Progenitor cell of endocrine pancreas (in vitro differentiated cells): Measurements from ENCODE around the gene CMTM5. TPM values are rescaled to one million over a fixed set of nuclear protein-coding genes. Genes with fewer than 3 reads are reported as not detected.
A peak's percentile ranks its signal among the peaks of the same experiment; 100 is the strongest.

Source experiments
- DNase-seq: peaks from one replicate; pipeline ENCODE4 v3.0.0; 2021; ENCODE audit warnings: low spot score; ENCODE audit not compliant: unreplicated experiment
- H3K27ac Mint-ChIP-seq: 2 replicates; pipeline ENCODE4 v1.8.0; 2021; ENCODE audit warnings: mild to moderate bottlenecking, moderate library complexity, mixed read lengths
- H3K27me3 Mint-ChIP-seq: 2 replicates; pipeline ENCODE4 v1.8.0; 2021; ENCODE audit warnings: mixed read lengths
- H3K36me3 Mint-ChIP-seq: 2 replicates; pipeline ENCODE4 v1.8.0; 2022; ENCODE audit warnings: mixed read lengths; ENCODE audit not compliant: insufficient read depth
- H3K4me1 Mint-ChIP-seq: 2 replicates; pipeline ENCODE4 v1.8.0; 2021; ENCODE audit warnings: low read depth, mixed read lengths
- H3K4me3 Mint-ChIP-seq: 2 replicates; pipeline ENCODE4 v1.8.0; 2021; ENCODE audit warnings: low read depth, mild to moderate bottlenecking, moderate library complexity, mixed read lengths
- H3K9me3 Mint-ChIP-seq: 2 replicates; pipeline ENCODE4 v1.8.0; 2021; ENCODE audit warnings: low read depth, mixed read lengths
- total RNA-seq: library from RNA; stranded (reverse); gene quantifications from 2 replicates; pipeline ENCODE4 v1.2.1, GENCODE V29; 2021
- TF ChIP-seq, protein P1 (sequence below): fragments of 200-600 bp; sonication (generic); IDR thresholded peaks from one replicate; pipeline ENCODE4 v1.5.0; 2021; ENCODE audit warnings: antibody characterized with exemption, mild to moderate bottlenecking; ENCODE audit not compliant: unreplicated experiment

The CMTM5 gene
- total RNA-seq, 1 donor from 2014 or later: not detected

GRCh38 chr14:23359167-23359626 is 17.6 kb upstream of the CMTM5 start:
- no peak for DNase-seq
- Mint-ChIP-seq H3K4me3 (no peak overlapping the region), H3K27me3 (peaks cover 10% of the 10 kb centered on the region), H3K36me3 (peaks cover 6% of the 10 kb centered on the region), H3K9me3 (no peaks in the 10 kb centered on the region), H3K4me1 (peaks cover 13% of the 10 kb centered on the region), H3K27ac (no peak overlapping the region)
- TF ChIP-seq, protein P1, sequence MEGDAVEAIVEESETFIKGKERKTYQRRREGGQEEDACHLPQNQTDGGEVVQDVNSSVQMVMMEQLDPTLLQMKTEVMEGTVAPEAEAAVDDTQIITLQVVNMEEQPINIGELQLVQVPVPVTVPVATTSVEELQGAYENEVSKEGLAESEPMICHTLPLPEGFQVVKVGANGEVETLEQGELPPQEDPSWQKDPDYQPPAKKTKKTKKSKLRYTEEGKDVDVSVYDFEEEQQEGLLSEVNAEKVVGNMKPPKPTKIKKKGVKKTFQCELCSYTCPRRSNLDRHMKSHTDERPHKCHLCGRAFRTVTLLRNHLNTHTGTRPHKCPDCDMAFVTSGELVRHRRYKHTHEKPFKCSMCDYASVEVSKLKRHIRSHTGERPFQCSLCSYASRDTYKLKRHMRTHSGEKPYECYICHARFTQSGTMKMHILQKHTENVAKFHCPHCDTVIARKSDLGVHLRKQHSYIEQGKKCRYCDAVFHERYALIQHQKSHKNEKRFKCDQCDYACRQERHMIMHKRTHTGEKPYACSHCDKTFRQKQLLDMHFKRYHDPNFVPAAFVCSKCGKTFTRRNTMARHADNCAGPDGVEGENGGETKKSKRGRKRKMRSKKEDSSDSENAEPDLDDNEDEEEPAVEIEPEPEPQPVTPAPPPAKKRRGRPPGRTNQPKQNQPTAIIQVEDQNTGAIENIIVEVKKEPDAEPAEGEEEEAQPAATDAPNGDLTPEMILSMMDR: no peak

GRCh38 chr14:23359722-23360447 is 17.0 kb upstream of the CMTM5 start:
- H3K4me3 Mint-ChIP-seq: no peak overlapping the region

GRCh38 chr14:23360496-23360895 is 16.4 kb upstream of the CMTM5 start:
- Mint-ChIP-seq H3K4me3 (no peak overlapping the region), H3K4me1 (peaks cover 18% of the 10 kb centered on the region), H3K27me3 (no peaks in the 10 kb centered on the region), H3K9me3 (no peaks in the 10 kb centered on the region), H3K27ac (no peak overlapping the region), H3K36me3 (peaks cover 6% of the 10 kb centered on the region)
- TF ChIP-seq, protein P1: peak; percentile 9
- DNase-seq: no peak

More at GRCh38 chr14:23359722-23360447, 17.0 kb upstream of the CMTM5 start:
- Mint-ChIP-seq H3K27ac (peak overlapping the region; percentile 64), H3K9me3 (no peaks in the 10 kb centered on the region), H3K27me3 (peaks cover 3% of the 10 kb centered on the region), H3K4me1 (peaks cover 17% of the 10 kb centered on the region), H3K36me3 (peaks cover 6% of the 10 kb centered on the region)
- DNase-seq: no peak
- TF ChIP-seq, protein P1: no peak

GRCh38 chr14:23361320-23361719 is 15.5 kb upstream of the CMTM5 start:
- peaks cover 4% of the 10 kb centered on the region for H3K36me3 Mint-ChIP-seq
- H3K4me3 Mint-ChIP-seq: no peak overlapping the region
- no peaks in the 10 kb centered on the region for H3K27me3 Mint-ChIP-seq
- peaks cover 18% of the 10 kb centered on the region for H3K4me1 Mint-ChIP-seq
- DNase-seq: no peak
- TF ChIP-seq, protein P1: no peak
- peak overlapping the region; percentile 36 for H3K27ac Mint-ChIP-seq
- no peaks in the 10 kb centered on the region for H3K9me3 Mint-ChIP-seq

DNA sequence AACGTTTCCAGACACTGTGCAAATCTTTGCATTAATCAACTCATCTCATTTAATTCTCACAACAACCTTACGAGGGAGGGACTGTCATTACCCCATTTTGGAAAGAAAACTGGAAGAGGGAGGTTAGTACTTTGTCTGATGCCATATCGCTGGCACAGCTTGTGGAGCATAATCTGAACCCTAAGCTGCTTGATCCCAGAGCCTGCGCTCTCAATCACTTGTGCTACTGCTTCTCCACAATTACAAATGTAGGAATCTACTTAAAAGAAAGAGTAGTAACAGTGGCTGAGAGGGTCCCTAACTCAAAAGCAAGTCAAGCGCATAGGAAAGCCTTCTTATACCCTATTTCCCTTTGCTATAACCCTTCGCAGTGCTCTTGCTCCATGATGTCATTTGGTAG is 15.1 kb upstream of the CMTM5 start:
- Mint-ChIP-seq H3K9me3 (no peaks in the 10 kb centered on the region), H3K36me3 (peaks cover 4% of the 10 kb centered on the region), H3K4me1 (peaks cover 21% of the 10 kb centered on the region), H3K27me3 (no peaks in the 10 kb centered on the region), H3K4me3 (no peak overlapping the region), H3K27ac (no peak overlapping the region)
- TF ChIP-seq, protein P1: no peak
- no peak for DNase-seq
